ENCODE results near the gene FAM222B.
"Not testable (repeated sequence)": the region's sequence is repeated elsewhere in the genome, so short reads cannot be mapped to it uniquely, and the experiment has no call there.

FAM222B gene

DNA sequence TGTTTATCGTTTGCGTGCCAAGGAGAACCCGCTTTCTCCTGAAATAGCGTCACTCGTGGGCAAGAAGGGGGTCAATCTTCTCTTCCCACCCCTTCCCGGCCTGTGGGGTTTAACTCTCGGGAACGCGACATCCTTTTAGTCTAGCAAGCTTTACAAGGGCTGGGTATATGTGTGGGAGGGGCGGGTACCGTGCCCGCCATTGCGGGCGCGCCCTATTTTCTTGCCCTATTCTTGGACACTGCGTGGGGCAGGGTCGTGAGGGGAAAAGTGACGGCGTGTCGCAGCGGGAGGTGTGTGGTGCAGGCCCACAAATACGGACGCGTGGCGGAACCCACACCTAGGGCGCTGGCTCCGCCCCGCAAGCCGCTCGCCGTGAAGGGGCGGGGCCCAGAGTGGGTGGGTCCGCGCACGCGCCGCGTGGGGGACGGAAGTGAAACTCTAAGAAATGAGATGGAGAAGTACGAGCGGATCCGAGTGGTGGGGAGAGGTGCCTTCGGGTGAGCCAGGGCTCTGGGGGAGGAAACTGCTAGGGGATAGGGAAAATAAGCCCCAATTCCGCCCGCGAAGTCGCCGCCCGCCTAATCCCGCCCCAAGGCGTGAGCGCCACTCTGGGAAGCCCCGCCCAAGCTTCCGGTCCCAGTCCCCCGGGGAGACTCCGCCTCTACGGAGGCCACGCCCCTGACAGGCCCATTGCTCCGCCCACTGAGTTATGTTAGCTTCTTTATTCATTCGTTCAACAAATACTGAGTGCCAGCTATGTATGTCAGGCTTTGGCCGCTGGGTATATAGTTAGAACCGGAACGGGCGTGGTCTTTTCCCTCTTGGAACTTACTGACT is 114.0 kb downstream of the FAM222B start, which contains the start of gene NEK8:
Gene NEK8 (plus strand): TSS at position 425 of the 837 bp plus-strand sequence. CDS start 26 bp downstream, at position 451.
- TF ChIP-seq, protein P1, sequence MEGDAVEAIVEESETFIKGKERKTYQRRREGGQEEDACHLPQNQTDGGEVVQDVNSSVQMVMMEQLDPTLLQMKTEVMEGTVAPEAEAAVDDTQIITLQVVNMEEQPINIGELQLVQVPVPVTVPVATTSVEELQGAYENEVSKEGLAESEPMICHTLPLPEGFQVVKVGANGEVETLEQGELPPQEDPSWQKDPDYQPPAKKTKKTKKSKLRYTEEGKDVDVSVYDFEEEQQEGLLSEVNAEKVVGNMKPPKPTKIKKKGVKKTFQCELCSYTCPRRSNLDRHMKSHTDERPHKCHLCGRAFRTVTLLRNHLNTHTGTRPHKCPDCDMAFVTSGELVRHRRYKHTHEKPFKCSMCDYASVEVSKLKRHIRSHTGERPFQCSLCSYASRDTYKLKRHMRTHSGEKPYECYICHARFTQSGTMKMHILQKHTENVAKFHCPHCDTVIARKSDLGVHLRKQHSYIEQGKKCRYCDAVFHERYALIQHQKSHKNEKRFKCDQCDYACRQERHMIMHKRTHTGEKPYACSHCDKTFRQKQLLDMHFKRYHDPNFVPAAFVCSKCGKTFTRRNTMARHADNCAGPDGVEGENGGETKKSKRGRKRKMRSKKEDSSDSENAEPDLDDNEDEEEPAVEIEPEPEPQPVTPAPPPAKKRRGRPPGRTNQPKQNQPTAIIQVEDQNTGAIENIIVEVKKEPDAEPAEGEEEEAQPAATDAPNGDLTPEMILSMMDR (IDR thresholded peaks at IDR 0.05), result no peak
- peak within 1 kb of the TSS; percentile 92 to 99 for H3K27ac ChIP-seq
- peak; percentile 97 for DNase-seq (ENCODE audit: low spot score)
- peak within 1 kb of the TSS; percentile 87 for H3K4me3 ChIP-seq

DNA sequence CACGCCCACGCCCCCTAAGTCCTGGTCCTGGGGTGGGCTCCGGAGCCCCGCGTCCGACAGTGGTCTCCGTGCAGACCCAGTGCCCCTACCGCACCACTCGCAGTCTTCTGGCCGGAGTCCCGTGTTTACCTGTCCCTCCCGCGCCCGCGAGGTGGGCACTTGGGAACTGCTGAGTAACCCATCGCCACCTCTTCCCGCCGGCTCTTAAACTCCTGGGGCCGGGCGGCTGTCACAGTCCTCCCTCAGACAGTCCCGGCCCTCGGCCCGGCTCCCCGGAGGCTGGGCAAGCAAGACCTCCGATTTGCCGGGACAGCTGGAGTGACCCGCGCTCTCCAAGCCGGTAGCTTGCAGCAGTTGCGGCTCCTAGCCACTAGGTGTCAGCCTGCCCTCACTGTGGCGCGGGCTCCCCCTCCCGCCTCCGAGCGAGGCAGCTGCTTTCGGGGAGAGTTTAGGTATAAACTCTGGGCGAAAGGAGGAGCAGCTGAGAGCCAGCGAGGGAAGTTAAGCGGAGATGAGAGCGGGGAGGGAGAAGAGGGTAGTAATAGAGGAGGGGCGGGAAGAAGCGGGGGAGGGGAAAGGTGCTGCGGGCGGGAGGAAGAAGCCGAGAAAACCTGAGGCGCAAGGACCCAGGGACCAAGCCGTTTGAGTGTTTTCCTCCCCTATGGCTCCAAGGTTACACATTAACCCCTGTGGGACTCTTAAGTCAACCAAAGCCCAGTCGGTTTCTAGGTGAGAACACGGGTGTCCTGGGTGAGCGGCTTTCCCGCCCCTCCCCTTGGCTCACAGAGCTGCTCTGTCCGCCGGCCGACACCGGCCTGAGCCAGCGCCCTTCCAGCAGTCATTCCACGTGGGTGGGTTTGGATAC is 115.7 kb downstream of the FAM222B start:
- peak overlapping the region; percentile 87 for H3K4me3 ChIP-seq
- peak overlapping the region; percentile 21 to 99 for H3K27ac ChIP-seq
- TF ChIP-seq, protein P1 (IDR thresholded peaks at IDR 0.05), result peak; percentile 99
- peak; percentile 97 for DNase-seq (ENCODE audit: low spot score)

DNA sequence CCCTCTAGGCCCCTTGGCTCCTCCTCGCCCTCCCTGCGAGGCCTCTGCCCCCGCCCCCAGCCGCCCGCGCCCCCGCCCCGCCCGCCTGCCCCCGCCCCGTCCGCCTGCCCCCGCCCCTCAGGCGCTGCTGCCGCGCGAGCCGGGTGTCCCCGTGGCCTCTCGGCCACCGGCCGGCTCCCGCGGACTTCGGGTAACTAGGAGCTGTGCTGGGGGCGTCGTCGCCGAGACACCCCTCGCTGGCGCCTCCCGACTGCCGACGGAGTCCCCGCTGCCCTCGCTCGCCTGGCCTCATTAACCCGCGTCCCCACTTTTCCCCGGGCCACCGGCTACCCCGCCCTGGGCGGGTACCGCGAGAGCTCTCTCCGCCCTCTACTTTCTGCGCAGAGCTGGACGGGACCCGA is 116.4 kb downstream of the FAM222B start, which contains the start of gene TLCD1:
Gene TLCD1 (minus strand): TSS at position 8 of the 401 bp plus-strand sequence. CDS start 136 bp downstream, outside the sequence.
- TF ChIP-seq, protein P1 (IDR thresholded peaks at IDR 0.05), result no peak
- Histone ChIP-seq H3K27ac (peak within 1 kb of the TSS; percentile 21 to 99), H3K4me3 (peak within 1 kb of the TSS; percentile 87)
- DNase-seq (ENCODE audit: low spot score), result peak; percentile 88

DNA sequence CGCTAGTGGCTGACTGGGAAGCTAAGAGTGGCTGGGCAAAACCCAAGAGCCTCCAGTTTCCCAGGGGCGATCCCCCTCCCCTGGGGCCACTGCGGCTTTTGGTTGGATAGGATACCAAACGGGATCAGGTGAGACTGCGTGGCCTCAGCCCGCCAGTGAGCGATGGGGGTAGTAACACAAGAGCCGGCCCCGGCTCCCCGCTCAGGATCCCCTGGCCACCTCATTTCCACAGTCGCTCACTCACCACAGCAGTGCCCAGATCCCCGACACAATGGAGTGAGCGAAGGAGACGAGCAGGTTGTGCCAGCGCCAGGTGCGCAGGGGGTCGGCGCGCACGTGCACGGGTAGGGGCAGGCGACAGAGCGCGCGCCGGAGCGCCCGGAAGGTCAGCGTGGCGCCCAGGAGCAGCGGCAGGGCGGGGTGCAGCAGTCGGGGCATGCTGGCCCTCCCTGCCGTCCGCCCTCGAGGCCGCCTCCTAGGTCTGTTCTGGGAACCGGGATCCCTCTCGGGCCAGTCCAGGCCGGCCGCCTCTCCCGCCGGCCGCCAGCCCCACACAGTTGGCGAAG is 116.8 kb downstream of the FAM222B start:
- no peak for DNase-seq (ENCODE audit: low spot score)
- peak overlapping the region; percentile 87 for H3K4me3 ChIP-seq
- H3K27ac ChIP-seq, result peak overlapping the region; percentile 21 to 99
- TF ChIP-seq, protein P1 (IDR thresholded peaks at IDR 0.05), result no peak

DNA sequence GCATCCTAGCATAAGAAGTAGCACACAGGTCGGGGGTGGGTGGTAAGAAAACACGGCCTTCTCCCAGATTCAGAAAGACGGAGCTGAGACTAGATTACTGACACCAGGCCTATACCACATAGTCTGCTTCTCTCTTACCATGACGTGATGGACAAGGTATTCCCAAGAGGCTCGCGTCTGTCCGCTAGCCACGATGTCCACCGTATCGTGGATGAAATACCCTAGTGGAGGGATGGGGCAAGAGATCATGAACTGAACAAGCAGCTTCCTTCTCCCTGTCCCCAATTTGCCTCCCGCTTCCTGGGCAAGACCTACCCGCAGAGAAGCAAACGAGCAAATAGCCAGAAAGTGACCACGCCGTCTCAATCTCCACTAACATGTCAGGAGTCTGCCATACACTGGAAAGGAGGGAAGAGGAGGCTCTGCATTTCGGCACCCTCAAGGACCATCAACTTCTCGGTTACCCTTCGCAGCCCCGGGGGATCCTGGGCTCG is 117.4 kb downstream of the FAM222B start:
- H3K4me3 ChIP-seq, result peak overlapping the region; percentile 87
- TF ChIP-seq, protein P1 (IDR thresholded peaks at IDR 0.05), result no peak
- peak overlapping the region in 1 of 2 donors; percentile 99 for H3K27ac ChIP-seq
- no peak for DNase-seq (ENCODE audit: low spot score)

DNA sequence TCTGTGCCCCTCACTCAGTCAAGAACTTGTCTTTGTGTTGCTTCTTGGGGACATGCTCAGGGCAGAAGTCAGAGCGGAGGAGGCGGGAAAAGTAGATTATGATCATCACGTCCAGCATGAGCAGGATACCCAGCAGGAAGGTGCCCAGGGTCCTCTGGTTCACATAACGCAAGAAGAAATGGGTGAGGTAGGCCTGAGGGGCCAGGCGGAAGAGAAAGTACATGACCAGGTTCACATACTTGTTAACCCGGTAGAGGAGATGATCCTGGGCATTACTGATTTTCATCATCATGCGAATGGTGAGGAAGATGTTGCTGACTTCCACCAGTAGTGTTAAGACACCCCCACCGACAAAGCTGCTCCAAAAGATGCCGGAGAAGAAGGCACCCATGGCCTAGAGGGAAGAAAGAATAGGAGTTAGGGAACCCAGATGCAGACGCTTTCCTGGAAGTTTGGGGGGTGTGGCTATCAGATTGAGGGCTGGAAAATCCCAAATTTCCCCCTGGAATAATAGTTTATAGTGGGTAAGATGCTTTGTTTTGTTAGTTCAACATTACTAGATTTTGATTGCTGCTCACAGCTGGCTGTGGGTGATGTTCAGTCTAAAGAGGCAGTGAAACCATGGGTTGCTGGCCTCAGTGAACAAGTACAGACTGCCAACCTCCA is 118.0 kb downstream of the FAM222B start:
- DNase-seq (ENCODE audit: low spot score), result no peak
- peak overlapping the region in 1 of 2 donors; percentile 99 for H3K27ac ChIP-seq
- TF ChIP-seq, protein P1 (IDR thresholded peaks at IDR 0.05), result no peak
- peak overlapping the region; percentile 87 for H3K4me3 ChIP-seq

DNA sequence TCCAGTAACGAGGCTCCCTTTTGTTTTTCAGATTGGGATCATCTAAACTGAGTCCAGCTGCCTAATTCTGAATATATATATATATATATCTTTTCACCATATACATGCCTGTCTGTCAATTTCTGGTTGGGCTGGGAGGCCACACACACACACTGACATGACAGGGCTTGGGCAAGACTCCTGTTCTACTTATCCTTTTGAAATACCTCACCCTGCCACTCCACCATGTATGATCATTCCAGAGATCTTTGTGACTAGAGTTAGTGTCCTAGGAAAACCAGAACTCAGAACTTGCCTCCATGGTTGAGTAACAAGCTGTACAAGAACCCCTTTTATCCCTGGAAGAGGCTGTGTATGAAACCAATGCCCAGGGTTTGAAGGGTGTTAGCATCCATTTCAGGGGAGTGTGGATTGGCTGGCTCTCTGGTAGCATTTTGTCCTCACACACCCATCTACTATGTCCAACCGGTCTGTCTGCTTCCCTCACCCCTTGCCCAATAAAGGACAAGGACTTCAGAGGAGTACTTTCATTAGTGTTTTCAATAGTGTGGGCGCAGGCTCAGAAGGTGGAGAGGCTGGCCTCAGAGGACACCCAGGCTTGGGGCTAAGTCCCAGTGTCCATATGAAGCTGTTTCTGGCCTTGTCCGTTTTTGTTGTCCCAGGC is 118.6 kb downstream of the FAM222B start:
- H3K4me3 ChIP-seq; DNase-seq (ENCODE audit: low spot score); H3K27ac ChIP-seq: not testable (repeated sequence)

All from coronary artery (tissue), 2 donors.